Glutamatergic neuron (in vitro differentiated cells): Measurements from ENCODE around the gene WDR19. TPM values are rescaled to one million over a fixed set of nuclear protein-coding genes. Genes with fewer than 3 reads are reported as not detected.
"Not testable (repeated sequence)": the region's sequence is repeated elsewhere in the genome, so short reads cannot be mapped to it uniquely, and the experiment has no call there.

Experiments used
- DNase-seq: peaks from one replicate; pipeline ENCODE4 v3.0.0; 2022
- H3K27ac Mint-ChIP-seq: one replicate; pipeline ENCODE4 v1.8.0; 2020; ENCODE audit warnings: mild to moderate bottlenecking, mixed read lengths, inconsistent platforms; ENCODE audit not compliant: unreplicated experiment
- H3K27me3 Mint-ChIP-seq: one replicate; pipeline ENCODE4 v1.8.0; 2020; ENCODE audit warnings: mild to moderate bottlenecking, moderate library complexity, mixed read lengths, inconsistent platforms; ENCODE audit not compliant: unreplicated experiment
- H3K36me3 Mint-ChIP-seq: one replicate; pipeline ENCODE4 v1.8.0; 2020; ENCODE audit warnings: mild to moderate bottlenecking, mixed read lengths, inconsistent platforms; ENCODE audit not compliant: unreplicated experiment
- H3K4me1 Mint-ChIP-seq: one replicate; pipeline ENCODE4 v1.8.0; 2020; ENCODE audit warnings: mild to moderate bottlenecking, low read depth, mixed read lengths, inconsistent platforms; ENCODE audit not compliant: unreplicated experiment
- H3K4me3 Mint-ChIP-seq: one replicate; pipeline ENCODE4 v1.8.0; 2020; ENCODE audit warnings: mild to moderate bottlenecking, mixed read lengths, inconsistent platforms; ENCODE audit not compliant: unreplicated experiment
- H3K9me3 Mint-ChIP-seq: one replicate; pipeline ENCODE4 v1.8.0; 2020; ENCODE audit warnings: mild to moderate bottlenecking, moderate library complexity, mixed read lengths, inconsistent platforms; ENCODE audit not compliant: unreplicated experiment
- CTCF ChIP-seq: fragments of 200-600 bp; sonication (generic); IDR thresholded peaks from one replicate; pipeline ENCODE4 v1.5.0; 2021; ENCODE audit not compliant: partially characterized antibody, unreplicated experiment
- long read RNA-seq: library from polyadenylated mRNA; unstranded; transcript quantifications from one replicate; pipeline ENCODE4 v2.0.0, GENCODE V29; 2020; ENCODE audit not compliant: unreplicated experiment
- total RNA-seq: library from RNA; stranded (reverse); fragmentation: NEBNext Ultra II Directional; extraction: Animal tissue kit (Norgen Biotek cat#: 25700); gene quantifications from one replicate; pipeline ENCODE4 v1.2.1, GENCODE V29; 2021; ENCODE audit not compliant: unreplicated experiment

WDR19 gene
- total RNA-seq: 48.6 TPM
- long read RNA-seq, partial matches to known transcripts: 3 of 5 reads
- long read RNA-seq, other reads (novel, unspliced or antisense): 2 of 5 reads

DNA sequence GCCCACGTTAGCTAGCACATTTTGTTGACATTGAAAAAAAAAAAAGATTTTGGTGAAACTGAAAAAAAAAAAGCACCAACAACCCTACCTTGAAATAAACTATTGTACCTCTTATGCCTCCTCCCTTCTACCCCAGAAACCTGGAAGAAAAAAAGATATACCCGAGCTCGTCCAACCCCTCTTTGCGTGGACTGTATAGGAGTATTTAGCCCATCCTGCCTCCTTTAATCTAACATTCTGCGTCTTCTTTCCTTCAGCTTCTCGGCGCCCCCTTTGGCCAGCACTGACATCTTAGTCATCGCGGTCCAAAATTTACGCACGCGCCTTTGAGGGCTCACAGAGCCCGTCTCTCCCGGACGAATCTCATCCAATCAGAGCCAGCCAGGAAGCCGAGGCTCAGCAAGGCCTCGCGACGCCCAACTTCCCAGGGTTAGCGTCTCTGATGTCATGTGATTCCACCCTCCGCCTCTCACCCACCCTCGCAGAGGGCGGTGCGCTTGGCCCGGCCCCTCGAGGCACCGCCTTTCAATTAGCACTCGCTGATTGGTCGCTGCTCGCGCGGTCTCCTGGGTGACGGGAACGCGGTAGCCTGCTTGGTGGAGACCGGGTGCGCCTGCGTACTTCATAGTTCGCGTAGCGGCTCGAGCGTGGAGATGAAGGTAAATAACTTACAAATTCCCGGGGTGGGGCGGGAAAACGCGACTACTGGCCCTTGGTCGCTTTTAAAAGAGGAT is at the start of gene WDR19:
Gene WDR19, plus strand, starts transcription at position 625 of the 734 bp plus-strand sequence. Its CDS starts 29 bp downstream, at position 654.
- Mint-ChIP-seq H3K27me3 (no peaks in the 10 kb centered on the region), H3K36me3 (no peaks in the 10 kb centered on the region), H3K4me1 (peaks cover 5% of the 10 kb centered on the region), H3K27ac (no peak within 1 kb of the TSS), H3K9me3 (no peaks in the 10 kb centered on the region), H3K4me3 (no peak within 1 kb of the TSS)
- DNase-seq: peak; percentile 98
- TF ChIP-seq CTCF: peak; percentile 61

DNA sequence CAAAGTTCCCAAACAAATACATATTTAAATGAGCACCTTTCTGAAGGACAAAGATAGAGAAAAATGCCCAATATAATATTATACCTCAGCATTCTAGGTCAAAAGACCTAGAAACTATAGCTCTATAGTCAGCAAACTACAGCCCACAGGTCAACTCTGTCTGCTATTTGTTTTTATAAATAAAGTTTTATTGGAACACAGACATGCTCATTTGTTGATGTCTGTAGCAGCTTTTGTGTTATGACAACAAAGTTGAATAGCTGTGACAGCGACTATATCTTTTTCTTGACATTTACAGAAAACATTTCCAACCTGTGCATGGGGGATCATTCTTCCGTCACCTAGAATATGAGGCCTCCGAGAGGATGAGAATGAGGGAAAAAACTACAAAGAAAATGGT is 48.7 kb upstream of the WDR19 start:
- H3K27me3 Mint-ChIP-seq: no peaks in the 10 kb centered on the region
- no peak overlapping the region for H3K4me3 Mint-ChIP-seq
- peaks cover 6% of the 10 kb centered on the region for H3K4me1 Mint-ChIP-seq
- no peak for DNase-seq
- no peak for TF ChIP-seq CTCF
- peaks cover 1% of the 10 kb centered on the region for H3K9me3 Mint-ChIP-seq
- no peaks in the 10 kb centered on the region for H3K36me3 Mint-ChIP-seq
- H3K27ac Mint-ChIP-seq: no peak overlapping the region

DNA sequence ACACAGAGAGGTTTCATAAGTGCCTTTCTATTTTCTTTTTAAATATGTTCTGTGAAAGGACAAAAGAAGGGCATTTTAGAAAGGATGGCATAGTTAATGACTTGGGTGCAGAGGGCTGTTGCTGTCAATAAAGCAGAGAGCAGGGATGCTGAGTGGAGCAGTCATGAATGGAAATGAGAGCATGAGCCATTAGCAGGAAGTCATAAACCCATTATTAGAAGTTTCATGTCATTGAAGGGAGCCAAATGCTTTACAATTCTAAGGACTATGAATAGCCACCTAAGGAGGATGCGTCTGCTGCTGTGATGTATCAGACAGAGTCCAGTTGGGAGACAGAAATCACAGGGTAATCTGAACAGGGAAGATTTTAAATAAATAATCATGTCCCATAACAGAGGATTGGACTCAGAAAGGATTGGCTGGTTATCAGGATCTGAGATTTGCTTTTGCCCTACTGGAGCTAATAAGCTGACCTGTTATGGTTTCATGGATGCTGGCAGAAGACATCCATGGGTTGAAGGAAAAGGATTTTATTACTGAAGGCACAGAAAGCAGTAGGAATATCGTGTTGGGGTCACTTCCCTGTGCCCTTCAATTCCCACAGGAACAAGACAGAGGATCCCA is 47.5 kb upstream of the WDR19 start:
- peak overlapping the region; percentile 49 for H3K27ac Mint-ChIP-seq
- no peaks in the 10 kb centered on the region for H3K36me3 Mint-ChIP-seq
- TF ChIP-seq CTCF: no peak
- no peaks in the 10 kb centered on the region for H3K27me3 Mint-ChIP-seq
- no peak overlapping the region for H3K4me3 Mint-ChIP-seq
- no peak for DNase-seq
- H3K9me3 Mint-ChIP-seq: peaks cover 1% of the 10 kb centered on the region
- H3K4me1 Mint-ChIP-seq: peaks cover 6% of the 10 kb centered on the region

- H3K36me3 Mint-ChIP-seq, H3K9me3 Mint-ChIP-seq: not testable (repeated sequence)
Observed at GRCh38 chr4:39138227-39138626, 44.1 kb upstream of the WDR19 start.

DNA sequence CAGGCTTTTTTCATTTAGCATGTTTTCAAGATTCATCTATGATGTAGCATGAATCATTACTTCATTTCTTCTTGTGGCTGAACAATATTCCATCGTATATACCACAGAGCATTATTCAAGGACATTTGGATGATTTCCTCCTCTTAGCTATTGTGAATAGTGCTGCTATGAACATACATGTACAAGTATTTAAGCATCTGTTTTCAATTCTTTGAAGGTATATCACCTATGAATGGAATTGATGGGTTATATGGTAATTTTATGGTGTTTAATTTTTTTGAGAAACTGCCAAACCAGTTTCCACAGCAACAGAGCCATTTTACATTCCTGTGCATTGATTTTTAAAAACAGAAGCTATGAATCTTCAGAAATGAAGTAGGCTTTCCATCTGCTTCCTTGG is 36.1 kb upstream of the WDR19 start:
- no peak for DNase-seq
- Mint-ChIP-seq H3K27me3 (peaks cover 2% of the 10 kb centered on the region), H3K4me3 (no peak overlapping the region), H3K4me1 (peaks cover 18% of the 10 kb centered on the region), H3K36me3 (no peaks in the 10 kb centered on the region), H3K27ac (no peak overlapping the region), H3K9me3 (peaks cover 2% of the 10 kb centered on the region)
- no peak for TF ChIP-seq CTCF

More at GRCh38 chr4:39138227-39138626, 44.1 kb upstream of the WDR19 start:
- H3K27me3 Mint-ChIP-seq, H3K27ac Mint-ChIP-seq, H3K4me3 Mint-ChIP-seq, H3K4me1 Mint-ChIP-seq, DNase-seq: not testable (repeated sequence)
